Uterus (tissue), 4 donors: ENCODE data around the gene UQCC2. TPM values are rescaled to one million over a fixed set of nuclear protein-coding genes. Genes with fewer than 3 reads are reported as not detected.
A peak's percentile ranks its signal among the peaks of the same experiment; 100 is the strongest.

Source experiments
- DNase-seq, 2 donors: peaks; one replicate each; pipeline ENCODE4 v3.0.0-alpha.2; 2019 to 2020
- H3K27ac ChIP-seq, 2 donors: fragments of 200-600 bp; sonication (generic); 1 replicate in 1 of 2; 2 replicates in 1 of 2; pipeline ENCODE4 v1.5.1; 2016 to 2018
- H3K27me3 ChIP-seq, 2 donors: fragments of 200-600 bp; sonication (generic); one replicate each; pipeline ENCODE4 v1.5.1; 2018 to 2019; ENCODE audit warnings: control low read depth in 1 of 2
- H3K36me3 ChIP-seq, 2 donors: fragments of 200-600 bp; sonication (generic); one replicate each; pipeline ENCODE4 v1.5.1; 2019; ENCODE audit warnings: control low read depth in 1 of 2
- H3K4me1 ChIP-seq, 2 donors: fragments of 200-600 bp; sonication (generic); one replicate each; pipeline ENCODE4 v1.5.1; 2018 to 2019; ENCODE audit warnings: control low read depth in 1 of 2
- H3K4me3 ChIP-seq, 2 donors: fragments of 200-600 bp; sonication (generic); 1 replicate in 1 of 2; 2 replicates in 1 of 2; pipeline ENCODE4 v1.5.1; 2018 to 2019; ENCODE audit warnings: mild to moderate bottlenecking in 1 of 2
- H3K9me3 ChIP-seq, 2 donors: fragments of 200-600 bp; sonication (generic); one replicate each; pipeline ENCODE4 v1.5.1; 2019; ENCODE audit warnings: control low read depth in 1 of 2
- POLR2A ChIP-seq, 2 donors: fragments of 450-650 bp; IDR thresholded peaks; one replicate each; pipeline ENCODE4 v1.6.1; 2016; ENCODE audit warnings: antibody characterized with exemption in 2 of 2, mild to moderate bottlenecking in 1 of 2, moderate library complexity in 1 of 2
- intact Hi-C: fragments of 100-400 bp; cut with DNase I; formaldehyde crosslinking; loops from one replicate; pipeline ENCODE4 v1.15.1; 2023; ENCODE audit warnings: low total_unique reads
- total RNA-seq, 4 donors: library from RNA; depleted of rRNA in 3 of 4; stranded (reverse); fragments of >200 nt in 3 of 4; gene quantifications; one replicate each; pipeline versions ENCODE4 v1.1.0 to v1.2.4, GENCODE V29; 2014 to 2023
- TF ChIP-seq, protein P1 (sequence below), 4 experiments: fragments of 200-600 bp in 2 of 4; fragments of 450-650 bp in 2 of 4; sonication (generic) in 2 of 4; IDR thresholded peaks; one replicate each; pipeline ENCODE4 v1.5.1; 2016 to 2019; ENCODE audit warnings: antibody characterized with exemption in 4 of 4, mild to moderate bottlenecking in 2 of 4, moderate library complexity in 1 of 4
- donor health status: DM: yes; HTN: yes; CAD: no.

The UQCC2 gene
- total RNA-seq, 4 donors from 2014 or later, result 10.0 to 63.2 (median 30.9) TPM

DNA sequence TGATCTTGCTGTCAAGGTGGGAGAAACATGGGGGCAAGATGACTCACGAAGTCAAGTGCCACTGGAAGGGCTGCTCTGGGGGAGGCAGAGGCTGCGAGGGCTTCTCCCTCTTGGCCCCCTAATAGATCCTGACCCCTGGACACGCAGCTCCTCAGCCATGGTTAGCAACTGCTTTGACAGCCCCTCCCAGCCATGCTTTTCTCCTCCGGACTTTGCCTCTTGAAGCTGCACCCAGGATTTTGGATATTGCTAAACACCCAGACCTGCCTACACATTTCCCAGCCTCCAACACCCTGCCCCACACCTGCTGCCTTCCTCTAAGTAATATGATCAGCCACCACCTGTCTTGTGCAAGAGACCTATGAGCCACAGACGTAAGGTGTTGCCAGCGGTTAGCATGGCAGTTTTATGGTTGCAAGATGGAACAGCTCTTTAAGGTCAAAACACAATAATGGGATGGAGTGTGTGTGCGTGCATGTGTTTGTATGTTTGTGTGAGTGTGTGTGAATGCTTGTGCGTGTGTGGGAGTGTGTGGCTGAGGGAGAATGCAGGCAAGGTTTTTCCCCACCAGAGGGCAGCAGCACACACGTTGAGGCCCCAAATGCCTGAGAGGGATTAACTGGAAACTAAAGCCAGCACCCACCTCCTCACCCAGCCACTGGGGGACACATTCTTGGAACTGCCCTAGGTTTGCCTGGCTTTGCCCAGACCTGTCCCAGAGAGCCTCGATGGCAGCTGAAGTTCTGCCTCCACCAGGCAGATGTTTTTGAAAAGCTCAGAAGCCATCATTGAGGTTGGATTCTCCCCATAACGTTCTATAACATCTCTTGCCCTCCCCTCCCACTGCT, 32.7 kb upstream of the UQCC2 start:
- peaks cover 9 to 11% of the 10 kb centered on the region in 2 donors for H3K4me1 ChIP-seq
- no peaks in the 10 kb centered on the region for H3K9me3 ChIP-seq
- DNase-seq, result peak; percentile 82 to 83
- no peak overlapping the region for H3K4me3 ChIP-seq
- H3K36me3 ChIP-seq, result no peaks in the 10 kb centered on the region
- TF ChIP-seq, protein P1, sequence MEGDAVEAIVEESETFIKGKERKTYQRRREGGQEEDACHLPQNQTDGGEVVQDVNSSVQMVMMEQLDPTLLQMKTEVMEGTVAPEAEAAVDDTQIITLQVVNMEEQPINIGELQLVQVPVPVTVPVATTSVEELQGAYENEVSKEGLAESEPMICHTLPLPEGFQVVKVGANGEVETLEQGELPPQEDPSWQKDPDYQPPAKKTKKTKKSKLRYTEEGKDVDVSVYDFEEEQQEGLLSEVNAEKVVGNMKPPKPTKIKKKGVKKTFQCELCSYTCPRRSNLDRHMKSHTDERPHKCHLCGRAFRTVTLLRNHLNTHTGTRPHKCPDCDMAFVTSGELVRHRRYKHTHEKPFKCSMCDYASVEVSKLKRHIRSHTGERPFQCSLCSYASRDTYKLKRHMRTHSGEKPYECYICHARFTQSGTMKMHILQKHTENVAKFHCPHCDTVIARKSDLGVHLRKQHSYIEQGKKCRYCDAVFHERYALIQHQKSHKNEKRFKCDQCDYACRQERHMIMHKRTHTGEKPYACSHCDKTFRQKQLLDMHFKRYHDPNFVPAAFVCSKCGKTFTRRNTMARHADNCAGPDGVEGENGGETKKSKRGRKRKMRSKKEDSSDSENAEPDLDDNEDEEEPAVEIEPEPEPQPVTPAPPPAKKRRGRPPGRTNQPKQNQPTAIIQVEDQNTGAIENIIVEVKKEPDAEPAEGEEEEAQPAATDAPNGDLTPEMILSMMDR (IDR thresholded peaks at IDR 0.05), result peak; percentile 76 to 90 (median 85)
- peak in 1 of 2 donors; percentile 19 for TF ChIP-seq POLR2A (IDR thresholded peaks at IDR 0.05)
- peak overlapping the region; percentile 80 to 90 for H3K27ac ChIP-seq
- intact Hi-C loops, result no loop called here
- H3K27me3 ChIP-seq, result no peaks in the 10 kb centered on the region

DNA sequence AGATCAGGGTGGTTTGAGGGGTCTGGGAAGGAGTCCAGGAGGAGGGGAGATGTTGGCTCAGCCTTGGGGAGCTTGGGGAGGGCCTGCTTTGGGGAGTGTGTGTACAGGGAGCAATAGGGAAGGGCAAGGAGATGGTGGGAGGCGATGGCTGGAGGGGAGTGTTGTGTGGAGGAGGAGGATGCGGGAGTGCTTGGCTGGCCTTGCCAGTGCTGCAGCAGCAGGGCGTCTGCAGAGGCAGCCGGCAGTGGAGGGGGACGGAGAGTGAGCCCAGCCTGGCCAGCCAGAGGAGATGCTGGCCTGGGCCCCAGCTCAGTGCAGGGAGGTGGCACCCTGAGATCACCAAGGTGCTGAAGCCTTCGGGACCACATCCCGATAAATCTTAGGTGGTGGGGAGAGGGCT, 31.3 kb upstream of the UQCC2 start:
- no peak overlapping the region for H3K4me3 ChIP-seq
- peaks cover 9 to 11% of the 10 kb centered on the region in 2 donors for H3K4me1 ChIP-seq
- peak; percentile 70 to 78 for DNase-seq
- H3K9me3 ChIP-seq, result no peaks in the 10 kb centered on the region
- intact Hi-C loops, result no loop called here
- TF ChIP-seq, protein P1 (IDR thresholded peaks at IDR 0.05), result no peak
- TF ChIP-seq POLR2A (IDR thresholded peaks at IDR 0.05), result no peak
- H3K36me3 ChIP-seq, result no peaks in the 10 kb centered on the region
- no peaks in the 10 kb centered on the region for H3K27me3 ChIP-seq
- H3K27ac ChIP-seq, result peak overlapping the region; percentile 61 to 90

DNA sequence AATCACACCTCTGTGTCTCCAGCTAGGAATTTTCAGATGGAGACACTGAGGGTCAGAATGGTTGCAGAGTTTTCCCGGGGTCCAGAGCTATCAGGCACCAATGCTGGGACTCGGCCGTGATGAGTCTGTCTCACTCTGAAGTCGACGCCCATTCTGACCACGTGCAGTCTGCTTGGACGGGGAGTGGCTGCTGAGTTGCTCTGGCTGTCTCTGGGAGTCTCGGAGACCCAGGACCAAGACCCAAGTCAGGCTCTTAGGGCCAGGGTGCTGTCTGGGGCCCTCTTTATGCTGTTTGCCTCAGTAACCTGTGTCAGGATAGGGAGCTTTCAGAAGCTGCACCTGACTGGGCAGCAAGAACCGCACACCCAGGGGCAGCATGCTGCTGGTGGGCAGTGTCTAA, 30.6 kb upstream of the UQCC2 start:
- Histone ChIP-seq H3K27ac (peak overlapping the region; percentile 61 to 90), H3K4me3 (no peak overlapping the region), H3K9me3 (no peaks in the 10 kb centered on the region), H3K4me1 (peaks cover 9 to 11% of the 10 kb centered on the region in 2 donors), H3K27me3 (no peaks in the 10 kb centered on the region), H3K36me3 (no peaks in the 10 kb centered on the region)
- TF ChIP-seq POLR2A (IDR thresholded peaks at IDR 0.05), result no peak
- TF ChIP-seq, protein P1 (IDR thresholded peaks at IDR 0.05), result no peak
- peak in 1 of 2 donors; percentile 27 for DNase-seq
- intact Hi-C loops, result no loop called here

DNA sequence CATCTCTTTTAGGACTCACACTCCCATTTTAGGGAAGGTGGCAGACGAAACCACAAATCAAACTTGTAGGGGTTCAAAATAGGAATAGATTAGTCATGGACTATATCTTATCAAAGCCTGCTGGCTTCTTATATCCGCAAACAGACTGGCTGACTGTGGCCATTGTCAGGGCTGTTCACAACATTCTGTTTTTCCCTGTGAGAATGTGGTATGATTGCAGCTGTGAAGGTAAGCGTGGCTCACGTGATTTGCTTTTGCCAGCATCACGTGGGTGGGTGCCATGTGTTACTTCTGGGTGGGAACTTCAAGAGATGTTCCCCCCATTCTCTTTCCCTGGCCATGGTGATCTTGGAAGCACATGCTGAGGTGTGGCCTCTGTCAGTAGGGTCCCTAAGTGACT, 29.3 kb upstream of the UQCC2 start:
- intact Hi-C loops, result no loop called here
- Histone ChIP-seq H3K27me3 (no peaks in the 10 kb centered on the region), H3K36me3 (no peaks in the 10 kb centered on the region), H3K9me3 (no peaks in the 10 kb centered on the region), H3K27ac (no peak overlapping the region), H3K4me1 (peaks cover 7 to 11% of the 10 kb centered on the region in 2 donors), H3K4me3 (no peak overlapping the region)
- DNase-seq, result no peak
- TF ChIP-seq, protein P1 (IDR thresholded peaks at IDR 0.05), result no peak
- no peak for TF ChIP-seq POLR2A (IDR thresholded peaks at IDR 0.05)

DNA sequence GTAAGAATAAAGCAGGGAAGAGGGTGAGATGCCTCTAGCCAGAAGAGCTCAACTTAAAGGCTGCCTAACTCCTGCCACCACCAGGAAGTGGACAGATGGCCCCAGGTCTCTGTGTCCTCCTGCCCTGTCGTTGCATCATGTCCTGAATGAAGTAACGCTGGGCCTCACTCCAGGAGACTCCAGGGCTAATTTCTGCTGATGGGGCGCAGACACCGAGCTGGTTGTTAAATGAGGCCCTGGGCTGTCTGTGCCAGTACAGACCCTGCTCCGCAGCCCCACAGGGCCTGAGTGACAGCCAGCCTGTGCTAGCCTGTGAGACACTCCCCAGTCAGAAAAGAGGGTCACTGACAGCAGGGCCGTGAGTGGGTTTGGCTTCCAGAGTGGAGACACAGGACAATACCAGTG, 28.7 kb upstream of the UQCC2 start:
- intact Hi-C loops, result no loop called here
- no peaks in the 10 kb centered on the region for H3K36me3 ChIP-seq
- no peaks in the 10 kb centered on the region for H3K27me3 ChIP-seq
- H3K4me1 ChIP-seq, result peaks cover under 1 to 11% of the 10 kb centered on the region in 2 donors
- H3K9me3 ChIP-seq, result no peaks in the 10 kb centered on the region
- no peak for DNase-seq
- TF ChIP-seq, protein P1 (IDR thresholded peaks at IDR 0.05), result no peak
- TF ChIP-seq POLR2A (IDR thresholded peaks at IDR 0.05), result no peak
- no peak overlapping the region for H3K4me3 ChIP-seq
- no peak overlapping the region for H3K27ac ChIP-seq
